HG03097 (cell line): ENCODE data around the gene NLRP10.
"Not testable (repeated sequence)": the region's sequence is repeated elsewhere in the genome, so short reads cannot be mapped to it uniquely, and the experiment has no call there.

Experiments
- ATAC-seq: cut with Tn5 transposase; IDR thresholded peaks from one replicate; pipeline ENCODE4 v1.9.1; 2021; ENCODE audit not compliant: unreplicated experiment, low FRiP score

The NLRP10 gene, protein sequence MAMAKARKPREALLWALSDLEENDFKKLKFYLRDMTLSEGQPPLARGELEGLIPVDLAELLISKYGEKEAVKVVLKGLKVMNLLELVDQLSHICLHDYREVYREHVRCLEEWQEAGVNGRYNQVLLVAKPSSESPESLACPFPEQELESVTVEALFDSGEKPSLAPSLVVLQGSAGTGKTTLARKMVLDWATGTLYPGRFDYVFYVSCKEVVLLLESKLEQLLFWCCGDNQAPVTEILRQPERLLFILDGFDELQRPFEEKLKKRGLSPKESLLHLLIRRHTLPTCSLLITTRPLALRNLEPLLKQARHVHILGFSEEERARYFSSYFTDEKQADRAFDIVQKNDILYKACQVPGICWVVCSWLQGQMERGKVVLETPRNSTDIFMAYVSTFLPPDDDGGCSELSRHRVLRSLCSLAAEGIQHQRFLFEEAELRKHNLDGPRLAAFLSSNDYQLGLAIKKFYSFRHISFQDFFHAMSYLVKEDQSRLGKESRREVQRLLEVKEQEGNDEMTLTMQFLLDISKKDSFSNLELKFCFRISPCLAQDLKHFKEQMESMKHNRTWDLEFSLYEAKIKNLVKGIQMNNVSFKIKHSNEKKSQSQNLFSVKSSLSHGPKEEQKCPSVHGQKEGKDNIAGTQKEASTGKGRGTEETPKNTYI

GRCh38 chr11:7965386-7965785, at the start of gene NLRP10:
NLRP10 (minus strand) TSS chr11:7965447; CDS start chr11:7963495, 1,952 bp downstream.
- no peak for ATAC-seq

DNA sequence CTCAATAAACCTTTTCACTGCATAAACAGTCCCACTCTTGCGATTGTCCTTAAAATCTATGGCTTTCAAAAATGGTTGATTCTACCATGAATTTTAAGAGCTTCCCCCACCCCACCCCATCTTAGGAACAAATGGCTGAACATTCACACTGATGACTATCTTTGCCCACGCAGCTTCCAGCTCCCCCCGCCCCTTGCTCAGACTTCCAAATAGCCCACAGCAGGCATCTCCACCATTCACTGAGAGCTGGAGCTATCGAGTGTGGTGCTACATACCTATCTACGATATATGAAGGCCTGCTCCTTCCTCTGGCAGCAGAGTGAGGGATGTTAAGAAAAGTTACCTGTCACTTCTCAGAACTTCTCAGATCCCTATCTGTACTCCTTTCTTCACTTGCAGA, 48.6 kb upstream of the NLRP10 start:
- no peak for ATAC-seq

DNA sequence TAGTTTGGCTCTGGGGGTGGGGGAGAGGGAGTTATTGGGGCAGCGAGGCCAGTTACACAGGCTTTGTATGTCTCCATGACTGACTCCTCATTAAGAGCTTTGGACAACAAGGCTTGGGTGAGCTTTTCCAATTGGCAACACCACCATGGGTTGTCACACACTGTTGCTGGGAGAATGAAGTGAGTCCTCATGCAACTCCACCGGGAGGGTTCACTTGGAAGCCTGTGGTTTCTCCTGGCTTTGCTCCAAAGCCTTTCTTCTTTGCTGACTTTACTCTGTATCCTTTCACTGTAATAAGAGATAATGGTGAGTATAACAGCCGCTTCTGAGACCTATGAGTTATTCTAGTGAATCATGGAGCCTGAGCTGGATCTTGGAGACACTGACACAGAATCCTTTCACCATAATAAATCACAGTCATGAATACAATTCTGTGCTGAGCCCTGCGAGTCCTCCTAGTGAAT, 46.8 kb upstream of the NLRP10 start:
- ATAC-seq = no peak

DNA sequence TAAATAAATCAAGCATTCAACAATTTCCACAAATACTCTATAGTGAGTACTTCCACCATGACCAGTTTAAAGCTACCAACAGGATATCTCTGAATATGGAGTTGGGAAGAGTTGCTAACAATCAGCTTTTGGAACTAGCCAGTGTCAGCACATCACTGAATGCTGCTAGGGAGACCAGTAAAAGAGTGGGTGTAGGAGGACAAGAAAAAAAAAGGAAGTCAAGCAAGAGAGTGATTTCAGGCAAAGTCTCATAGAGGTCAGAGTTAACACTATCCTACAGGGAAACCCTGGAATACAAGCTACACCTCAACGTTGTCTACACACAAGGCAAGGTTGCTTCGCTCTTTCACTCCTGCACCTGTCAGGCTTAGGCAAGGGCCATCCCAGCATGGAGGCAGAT, 46.1 kb upstream of the NLRP10 start:
- no peak for ATAC-seq

- ATAC-seq = no peak
Measured at GRCh38 chr11:8009856-8010255, 44.6 kb upstream of the NLRP10 start.

DNA sequence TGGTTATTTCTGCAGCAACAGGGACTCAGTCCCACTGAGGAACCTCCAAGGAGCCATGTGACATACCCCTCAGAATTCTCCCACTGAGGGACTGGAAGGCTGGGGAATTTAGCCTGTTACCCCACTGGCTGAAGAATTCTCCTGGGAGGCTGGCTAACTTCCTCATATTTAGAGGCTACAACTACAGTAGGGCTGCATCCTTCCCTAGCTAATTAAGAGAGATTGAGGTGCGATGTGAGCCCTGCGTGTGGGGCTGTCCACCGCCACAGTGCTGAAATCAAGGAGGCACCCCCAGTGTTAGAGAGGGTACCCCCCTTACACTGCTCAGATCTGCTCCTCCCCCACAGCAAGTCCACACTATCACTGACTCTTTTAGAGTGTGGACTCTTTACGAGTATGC, 43.0 kb upstream of the NLRP10 start:
- no peak for ATAC-seq

DNA sequence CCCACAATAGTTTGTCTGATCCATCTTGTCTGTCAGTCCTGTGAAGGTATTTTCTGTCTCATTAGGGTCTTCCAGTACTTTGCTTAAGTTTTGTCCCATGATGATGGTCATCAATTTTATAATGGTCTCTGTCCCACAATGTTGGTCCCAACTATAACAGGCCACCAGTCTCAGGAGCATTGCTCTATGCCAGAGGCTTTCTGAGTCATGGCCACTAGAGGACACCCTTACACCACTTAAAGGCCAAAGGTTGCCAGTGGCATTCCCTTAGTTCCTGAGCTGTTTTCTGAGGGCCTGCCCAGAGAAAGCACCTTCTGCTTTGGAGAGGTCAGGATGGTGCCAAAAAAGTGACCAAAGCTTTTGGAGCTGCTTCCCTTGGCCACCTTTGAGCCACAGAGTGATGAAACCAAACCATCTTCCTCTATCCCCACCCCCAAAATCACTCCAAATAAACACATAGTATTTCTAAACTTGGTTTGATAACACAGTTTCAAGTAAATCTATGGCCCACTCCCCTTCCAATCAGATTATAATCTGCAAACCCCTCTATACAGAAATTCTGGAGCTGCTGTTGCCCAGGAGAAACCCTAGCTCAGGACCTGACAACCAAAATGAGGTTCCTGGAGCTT, 41.2 kb upstream of the NLRP10 start:
- peak; percentile 72 for ATAC-seq

GRCh38 chr11:8005556-8005955, 40.3 kb upstream of the NLRP10 start:
- no peak for ATAC-seq

- no peak for ATAC-seq
Measured at GRCh38 chr11:8004008-8004407, 38.8 kb upstream of the NLRP10 start.

GRCh38 chr11:8003187-8003586, 37.9 kb upstream of the NLRP10 start:
- no peak for ATAC-seq

- ATAC-seq = no peak
Measured at GRCh38 chr11:8002676-8003075, 37.4 kb upstream of the NLRP10 start.

GRCh38 chr11:8000390-8000789, 35.1 kb upstream of the NLRP10 start:
- ATAC-seq = no peak

GRCh38 chr11:7999795-8000194, 34.5 kb upstream of the NLRP10 start:
- ATAC-seq = no peak

DNA sequence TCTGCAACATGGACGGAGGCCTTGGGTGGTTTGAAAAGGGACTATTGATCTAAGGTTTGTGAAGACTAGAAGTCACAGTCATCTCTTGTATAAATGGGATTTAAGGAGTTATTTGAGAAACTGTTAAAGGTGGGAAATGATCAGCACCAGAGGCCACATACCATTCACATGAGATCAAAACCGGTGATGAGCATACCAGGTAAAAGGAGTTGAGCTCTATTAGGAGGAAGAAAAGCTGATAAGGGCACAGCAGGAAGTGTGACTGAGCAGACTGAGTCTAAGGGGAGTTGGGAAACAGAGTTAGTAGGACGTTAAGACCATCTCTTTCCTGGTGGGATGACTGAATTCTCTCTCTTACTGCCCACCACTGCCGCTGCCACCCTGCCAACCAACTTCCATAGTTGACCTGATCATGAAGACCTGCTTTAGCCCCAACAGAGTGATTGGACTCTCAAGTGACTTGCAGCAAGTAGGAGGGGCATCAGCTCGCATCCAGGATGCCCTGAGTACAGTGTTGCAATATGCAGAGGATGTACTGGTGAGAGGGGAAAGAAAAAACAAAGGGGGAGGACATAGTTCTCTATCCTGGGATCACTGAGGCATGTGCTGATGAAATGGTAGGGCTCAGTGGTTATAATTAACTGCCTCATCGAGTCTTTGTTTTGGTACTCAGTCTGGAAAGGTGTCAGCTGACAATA, 29.5 kb upstream of the NLRP10 start:
- ATAC-seq = no peak

DNA sequence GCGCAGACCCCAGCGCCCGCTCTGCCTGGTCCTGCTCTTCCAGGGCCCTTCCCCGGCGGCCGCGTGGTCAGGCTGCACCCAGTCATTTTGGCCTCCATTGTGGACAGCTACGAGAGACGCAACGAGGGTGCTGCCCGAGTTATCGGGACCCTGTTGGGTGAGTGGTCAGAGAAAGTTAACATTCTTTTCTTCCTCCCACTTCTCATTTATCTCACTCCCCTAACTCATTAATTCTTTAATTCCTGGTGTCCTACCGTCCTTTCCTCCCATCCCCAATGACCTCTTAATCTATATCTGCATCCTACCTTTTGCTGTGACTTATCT, 22.3 kb upstream of the NLRP10 start:
- not testable (repeated sequence) for ATAC-seq

DNA sequence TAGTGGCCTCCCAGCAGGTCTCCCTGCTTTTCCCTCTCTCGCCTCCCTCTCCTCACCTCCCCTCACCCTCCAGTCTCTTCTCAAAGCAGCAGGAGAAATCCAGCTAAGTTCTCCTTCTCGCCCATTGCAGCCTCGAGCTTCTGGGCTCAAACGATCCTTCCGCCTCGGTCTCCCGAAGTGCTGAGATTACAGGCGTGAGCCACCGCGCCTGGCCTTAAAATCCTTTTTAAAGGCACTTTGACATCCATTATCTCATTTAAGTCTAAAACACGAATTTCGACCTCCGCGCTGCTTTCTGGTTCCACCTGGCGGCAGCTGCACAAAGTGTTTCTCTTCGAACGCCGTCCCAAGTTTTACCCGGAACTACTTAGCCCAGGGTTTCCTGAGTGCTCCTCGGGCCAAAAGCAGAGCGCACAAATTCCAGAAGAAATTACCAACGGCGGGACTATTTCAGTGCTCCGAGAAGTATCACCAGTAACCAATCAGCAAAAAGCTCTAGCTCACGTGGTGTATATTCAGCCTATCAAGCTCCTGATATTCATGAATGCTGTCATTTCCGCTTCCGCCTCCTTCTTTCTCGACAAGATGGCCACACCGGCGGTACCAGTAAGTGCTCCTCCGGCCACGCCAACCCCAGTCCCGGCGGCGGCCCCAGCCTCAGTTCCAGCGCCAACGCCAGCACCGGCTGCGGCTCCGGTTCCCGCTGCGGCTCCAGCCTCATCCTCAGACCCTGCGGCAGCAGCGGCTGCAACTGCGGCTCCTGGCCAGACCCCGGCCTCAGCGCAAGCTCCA, 21.7 kb upstream of the NLRP10 start, which contains the start of gene EIF3F:
Gene EIF3F (plus strand): TSS at position 570 of the 792 bp plus-strand sequence. CDS start 16 bp downstream, at position 586.
- peak; percentile 91 for ATAC-seq

- ATAC-seq = no peak
Measured at GRCh38 chr11:7983832-7984590, 18.8 kb upstream of the NLRP10 start.

DNA sequence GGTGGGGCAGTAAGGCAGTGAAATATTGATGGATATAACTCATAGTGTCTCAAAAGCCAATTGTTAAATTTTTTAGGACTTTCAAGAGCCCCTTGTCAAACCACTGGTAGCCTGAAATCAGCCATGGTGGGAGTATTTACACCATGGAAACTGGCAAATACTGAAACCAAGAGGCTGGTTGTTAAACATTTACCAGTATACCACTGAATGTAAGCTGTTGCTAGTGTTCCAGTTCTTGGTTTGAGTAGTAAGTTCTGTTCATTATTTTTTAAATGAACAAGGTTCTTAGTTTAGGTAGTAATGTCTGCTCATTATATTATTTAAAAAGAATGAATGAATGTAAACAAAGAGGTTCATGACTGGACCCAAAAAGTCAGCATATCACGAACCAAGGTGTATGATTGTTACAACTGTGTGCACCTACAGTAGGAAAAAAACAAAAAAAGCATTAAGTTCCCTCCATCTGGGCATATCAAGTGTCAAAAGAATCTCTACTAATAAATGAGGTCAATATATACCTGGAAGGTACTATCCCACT, 17.4 kb upstream of the NLRP10 start:
- ATAC-seq = no peak

DNA sequence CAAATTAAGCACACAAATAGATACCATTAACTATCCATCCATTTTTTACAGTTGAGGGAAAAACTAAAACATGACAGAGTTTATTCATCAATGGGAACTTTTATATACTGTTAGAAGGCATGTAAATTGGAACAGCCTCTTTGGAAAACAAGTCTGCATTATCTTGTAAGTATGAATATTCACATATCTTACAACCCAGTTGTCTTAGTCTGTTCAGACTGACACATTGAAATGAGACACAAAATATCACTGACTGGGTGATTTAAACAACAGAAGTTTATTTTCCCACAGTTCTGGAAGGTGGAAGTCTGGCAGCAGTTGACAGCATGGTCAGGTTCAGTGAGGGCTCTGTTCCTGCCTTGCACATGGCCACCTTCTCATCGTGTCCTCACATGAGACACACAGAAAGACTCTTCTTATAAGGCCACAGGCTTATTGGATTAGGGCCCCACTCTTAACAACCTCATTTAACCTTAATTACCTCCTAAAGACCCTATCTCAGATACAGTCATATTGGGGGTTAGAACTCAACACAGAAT, 16.4 kb upstream of the NLRP10 start:
- ATAC-seq = no peak
